ENCODE measurements around the gene UCP2.

The UCP2 gene

DNA sequence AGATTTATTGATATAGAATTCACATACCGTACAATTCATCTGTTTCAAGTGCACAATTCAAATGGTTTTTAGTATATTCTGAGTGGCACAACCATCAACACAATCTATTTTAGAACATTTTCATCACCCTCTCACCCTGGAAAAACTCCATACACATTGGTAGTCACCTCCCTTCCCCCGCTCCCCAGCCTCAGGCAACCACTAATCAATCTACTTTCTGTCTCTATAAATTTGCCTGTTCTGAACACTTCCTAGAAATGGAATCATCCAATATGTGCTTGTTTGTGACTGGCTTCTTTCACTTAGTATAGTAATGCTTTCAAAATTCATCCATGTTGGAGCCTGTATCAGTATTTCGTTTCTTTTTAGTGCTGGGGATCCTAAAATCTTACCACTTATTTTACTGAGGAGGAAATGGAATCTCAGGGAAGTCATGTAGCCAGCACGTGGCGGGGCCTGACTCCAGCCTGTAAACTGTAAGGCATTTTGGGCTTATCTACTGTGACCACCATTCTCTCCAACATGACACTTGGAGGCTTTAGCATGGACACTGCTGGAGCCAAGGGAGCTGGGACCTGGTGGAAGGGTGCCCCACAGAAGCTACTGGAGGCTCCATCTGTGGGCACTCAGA lies 27.1 kb upstream of the UCP2 start:
- DNase-seq, result no peak

DNA sequence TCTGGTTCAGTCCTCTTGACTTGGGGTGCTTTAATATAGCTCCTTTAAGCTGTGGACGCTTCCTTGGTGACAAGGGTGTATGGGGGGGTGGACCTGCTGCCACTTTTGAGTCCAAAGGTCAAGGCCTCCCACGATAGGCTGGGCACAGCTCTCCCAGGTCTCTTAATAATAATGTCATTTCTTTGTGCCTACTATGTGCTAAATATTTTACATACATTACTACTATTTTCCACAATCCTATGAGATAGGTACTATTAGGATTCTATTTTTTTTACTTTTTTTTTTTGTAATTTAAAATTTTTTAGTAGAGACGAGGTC lies 26.5 kb upstream of the UCP2 start:
- no peak for DNase-seq

DNA sequence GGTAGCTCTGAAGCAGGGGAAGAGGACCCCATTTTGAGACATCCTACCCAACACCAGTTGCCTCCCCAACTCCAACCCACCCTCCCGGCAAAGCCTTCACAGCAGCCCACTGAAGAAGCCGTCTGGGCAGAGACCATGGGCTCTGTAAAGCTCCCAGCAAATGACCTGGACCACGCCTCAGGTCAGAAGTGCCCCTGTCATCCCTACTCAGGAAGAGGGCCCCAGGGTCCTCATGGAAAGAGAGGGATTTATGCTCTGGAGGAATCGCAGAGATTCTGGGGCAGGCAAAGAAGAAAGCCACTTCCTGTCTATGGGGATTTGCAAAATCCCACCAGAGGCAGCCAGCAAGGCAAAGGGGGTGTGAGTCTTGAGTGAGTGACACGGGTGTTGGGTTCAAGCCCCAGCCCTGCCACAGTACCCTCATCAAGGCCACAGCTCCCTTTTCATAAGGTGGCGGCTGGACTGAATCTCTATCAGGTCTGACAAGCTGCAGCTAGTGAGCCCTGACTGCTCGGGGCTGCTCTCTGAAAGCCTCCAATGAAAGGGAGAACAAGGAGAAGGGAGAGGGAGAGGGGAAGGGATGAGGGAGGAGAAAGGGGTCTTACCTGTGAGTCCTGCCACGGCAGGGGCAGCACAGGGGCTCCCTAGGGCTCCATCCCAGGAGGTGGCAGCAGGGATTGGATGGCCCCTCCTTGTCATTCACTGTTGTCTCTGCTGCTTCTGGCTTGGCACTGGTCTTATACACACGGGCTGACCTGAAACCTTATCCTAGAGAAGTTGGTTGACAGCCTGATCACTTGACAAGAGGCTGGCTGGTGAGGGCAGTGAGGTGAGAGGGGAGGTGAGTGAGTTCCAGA lies 26.0 kb upstream of the UCP2 start, which contains the start of gene UCP3:
Gene UCP3 (minus strand): TSS at position 713 of the 857 bp plus-strand sequence. CDS start 2,043 bp downstream, outside the sequence.
- DNase-seq, result no peak

DNA sequence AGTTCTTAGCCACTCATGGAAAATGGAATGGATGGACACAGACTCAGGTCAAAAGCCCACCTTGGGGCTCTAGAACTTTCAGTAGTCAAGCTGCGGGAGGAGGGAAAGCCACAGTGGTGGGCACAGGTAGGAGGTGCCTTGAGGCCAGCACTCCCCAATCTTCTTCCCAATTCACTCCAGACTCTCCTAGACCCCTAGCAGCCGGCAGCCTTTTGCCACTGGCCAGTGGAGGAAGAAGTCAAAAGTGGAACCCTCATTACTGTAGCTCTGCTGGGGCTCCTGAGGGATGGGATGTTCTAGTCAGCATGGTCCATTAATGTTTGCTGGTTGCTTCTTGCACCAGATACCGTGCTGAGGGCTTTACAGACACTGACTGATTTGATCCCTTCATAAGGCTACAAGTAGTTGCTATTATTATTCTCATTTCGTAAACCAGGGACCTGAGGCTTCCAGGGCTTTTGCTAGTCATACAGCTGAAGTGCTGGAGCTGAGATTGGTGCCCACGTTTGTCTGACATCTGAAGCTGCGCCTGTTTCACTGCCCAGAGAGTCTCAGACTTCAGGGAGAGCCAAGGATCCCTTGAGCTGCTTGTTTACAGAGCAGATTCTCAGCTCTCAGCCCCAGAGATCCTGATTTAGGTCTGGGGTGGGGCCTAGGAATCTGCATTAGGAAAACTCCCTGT lies 25.2 kb upstream of the UCP2 start:
- no peak for DNase-seq

DNA sequence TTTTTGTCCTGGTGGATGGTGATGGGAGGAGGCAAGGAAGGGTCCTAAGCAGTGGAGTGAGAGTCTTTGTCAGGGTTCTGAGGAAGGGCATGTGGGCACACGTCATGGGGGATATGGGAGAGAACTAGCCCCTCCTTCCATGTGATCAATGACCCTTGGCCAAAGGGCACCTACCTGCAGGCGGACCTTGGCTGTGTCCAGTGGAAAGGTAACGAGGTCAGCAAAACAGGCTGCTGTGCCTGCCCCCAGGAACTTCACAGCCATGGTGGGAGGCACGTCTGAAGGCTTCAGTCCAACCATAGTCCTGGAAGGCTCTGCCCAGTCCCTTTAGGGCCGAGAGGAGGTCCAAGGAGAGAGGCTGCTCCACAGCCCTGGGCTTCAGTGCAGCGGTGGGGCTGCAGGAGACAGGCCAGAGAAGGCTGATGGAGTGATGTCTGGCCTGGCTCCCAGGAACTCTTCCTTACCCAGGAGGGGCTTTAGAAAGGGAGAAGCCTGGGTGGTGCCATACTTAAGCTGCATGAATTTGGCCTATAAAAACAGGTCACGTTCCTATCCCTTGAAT lies 24.2 kb upstream of the UCP2 start:
- DNase-seq, result no peak

DNA sequence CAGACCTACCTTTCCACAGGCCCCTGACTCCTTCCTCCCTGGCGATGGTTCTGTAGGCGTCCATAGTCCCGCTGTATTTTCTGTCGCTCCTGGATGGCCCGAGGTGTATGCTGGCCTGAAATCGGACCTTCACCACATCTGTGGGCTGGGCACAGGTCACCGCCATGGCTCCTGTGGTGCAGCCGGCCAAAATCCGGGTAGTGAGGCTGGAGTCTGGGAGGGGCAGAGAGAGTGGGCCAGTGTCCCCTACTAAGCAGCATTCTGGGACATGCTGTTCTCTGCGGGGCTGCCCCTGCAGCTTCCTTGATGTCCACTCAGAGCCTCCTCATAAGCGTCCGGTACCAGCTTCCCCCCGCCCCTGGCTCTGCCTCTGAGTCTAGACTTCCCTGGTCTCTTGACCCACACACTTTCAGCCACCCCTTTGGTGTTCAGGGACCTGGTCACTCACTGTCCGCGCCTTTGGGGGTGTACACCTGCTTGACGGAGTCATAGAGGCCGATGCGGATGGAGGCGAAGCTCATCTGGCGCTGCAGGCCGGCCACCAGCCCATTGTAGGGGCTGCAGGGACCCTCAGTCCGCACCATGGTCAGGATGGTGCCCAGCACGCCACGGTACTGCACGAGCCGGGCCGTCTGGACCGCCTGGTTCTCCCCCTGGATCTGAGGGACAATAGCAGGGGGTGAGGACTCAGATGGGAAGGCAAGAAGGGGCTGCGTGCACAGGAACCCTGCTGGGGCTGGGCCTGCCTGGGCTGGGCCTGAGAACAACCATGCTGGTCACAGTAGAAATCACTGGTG lies 23.3 kb upstream of the UCP2 start:
- no peak for DNase-seq

DNA sequence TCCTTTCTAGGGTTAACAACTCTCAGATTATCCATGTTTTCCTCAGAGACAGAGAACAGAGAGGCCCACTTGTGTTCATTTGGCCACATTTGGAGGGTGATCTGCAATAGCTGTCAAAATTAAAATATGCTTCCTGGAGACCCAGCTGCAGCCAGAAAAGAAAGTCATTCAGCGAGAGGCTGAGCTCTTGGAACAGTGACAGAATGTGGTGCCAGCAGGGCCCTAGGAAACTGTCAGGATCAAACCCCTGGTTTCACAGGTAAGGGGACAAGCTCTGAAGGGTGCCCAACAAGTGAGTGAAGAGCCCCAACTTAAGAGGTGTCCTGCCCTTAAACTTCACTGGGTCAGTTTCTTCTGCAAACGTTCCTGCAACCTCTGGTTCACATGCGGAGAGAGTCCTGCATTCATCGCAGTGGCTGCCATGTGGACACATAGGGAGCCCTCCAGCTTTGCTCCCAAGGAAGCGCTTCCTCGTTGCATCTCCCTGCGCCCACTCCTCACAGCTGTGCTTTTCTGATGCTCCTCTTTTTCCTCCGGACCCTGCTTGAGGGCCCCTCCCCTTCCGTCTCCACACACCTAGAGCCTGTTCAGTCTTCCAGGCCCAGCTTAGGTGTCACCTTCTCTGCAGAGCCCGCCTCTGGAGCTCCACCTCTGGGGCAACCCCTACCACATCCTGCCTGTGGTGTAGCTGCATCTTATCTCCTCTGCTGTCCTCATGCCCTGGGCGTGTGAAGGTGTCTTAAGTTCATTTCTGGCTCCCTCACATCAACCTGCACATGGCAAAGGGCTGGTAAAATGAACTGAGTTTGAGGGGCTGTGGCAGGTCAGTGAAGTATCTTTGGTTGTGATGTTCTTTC lies 22.3 kb upstream of the UCP2 start:
- no peak for DNase-seq

DNA sequence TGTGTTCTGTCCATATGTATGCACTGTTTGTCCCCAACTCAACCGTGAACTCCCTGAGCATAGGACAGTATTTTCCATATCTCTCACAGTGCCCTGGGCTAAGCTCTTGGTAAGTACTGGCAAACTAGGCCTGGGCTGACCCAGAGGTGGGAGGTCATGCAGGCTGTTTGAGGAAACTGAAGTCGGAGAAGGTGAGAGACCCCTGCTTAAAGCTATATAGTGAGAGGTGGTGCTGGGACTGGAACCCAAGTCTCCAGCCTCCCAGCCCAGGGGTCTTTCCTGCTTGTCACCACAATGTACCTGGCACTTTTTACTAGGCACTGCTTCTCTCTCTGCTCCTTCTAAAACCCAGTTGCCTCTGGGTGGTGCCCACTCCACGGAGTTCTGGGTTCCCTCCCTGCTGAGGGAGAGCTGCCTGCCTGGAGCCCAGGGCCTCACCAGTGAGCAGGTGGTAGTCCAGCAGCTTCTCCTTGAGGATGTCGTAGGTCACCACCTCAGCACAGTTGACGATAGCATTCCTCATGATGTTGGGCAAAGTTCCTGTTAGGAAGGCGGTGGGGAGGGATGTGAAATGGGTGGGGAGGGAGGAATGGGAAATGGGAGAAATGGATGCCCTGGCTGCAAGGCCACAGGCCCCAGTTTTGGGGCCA lies 21.5 kb upstream of the UCP2 start:
- DNase-seq, result no peak

DNA sequence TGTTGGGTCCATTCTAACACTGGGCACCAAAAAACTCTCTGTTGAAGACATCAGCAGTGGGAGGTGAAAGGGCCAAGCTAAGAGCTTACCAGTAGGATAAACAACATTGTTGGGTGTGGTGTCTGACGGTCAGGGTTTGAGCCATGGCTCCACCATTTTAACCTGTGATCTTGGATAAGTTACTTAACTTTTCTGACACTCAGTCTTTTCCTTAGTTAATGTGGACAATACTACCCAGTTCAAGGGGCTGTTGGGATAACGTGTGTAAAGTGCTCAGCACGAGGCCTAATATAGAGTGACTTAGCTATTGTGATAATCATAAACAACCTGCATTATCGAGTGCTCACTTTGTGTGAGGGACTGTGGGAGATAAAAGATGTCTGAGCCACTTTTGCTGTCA lies 20.2 kb upstream of the UCP2 start:
- DNase-seq, result no peak

DNA sequence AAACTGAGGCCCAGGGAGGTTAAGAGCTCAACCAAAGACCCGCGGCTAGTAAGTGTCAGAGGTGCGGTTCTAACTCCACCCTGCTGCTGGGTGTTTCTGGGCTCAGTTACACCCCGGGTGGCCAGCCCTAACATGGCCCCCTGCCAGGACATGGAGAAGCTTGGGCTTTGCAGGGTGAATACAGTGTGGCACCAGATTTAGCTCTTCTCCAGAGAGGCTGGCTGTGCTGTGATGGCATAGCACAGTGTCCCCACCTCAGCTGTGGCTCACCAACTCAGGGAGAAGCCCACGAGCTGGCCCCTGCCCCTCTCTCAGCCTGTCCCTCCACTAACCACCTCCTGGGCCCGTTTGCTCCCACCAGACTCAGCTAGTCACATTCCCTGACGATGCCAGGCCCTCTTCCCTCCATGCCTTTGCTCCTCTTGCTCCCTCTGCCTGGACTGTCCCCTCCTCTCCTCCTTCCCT lies 19.2 kb upstream of the UCP2 start:
- no peak for DNase-seq

DNA sequence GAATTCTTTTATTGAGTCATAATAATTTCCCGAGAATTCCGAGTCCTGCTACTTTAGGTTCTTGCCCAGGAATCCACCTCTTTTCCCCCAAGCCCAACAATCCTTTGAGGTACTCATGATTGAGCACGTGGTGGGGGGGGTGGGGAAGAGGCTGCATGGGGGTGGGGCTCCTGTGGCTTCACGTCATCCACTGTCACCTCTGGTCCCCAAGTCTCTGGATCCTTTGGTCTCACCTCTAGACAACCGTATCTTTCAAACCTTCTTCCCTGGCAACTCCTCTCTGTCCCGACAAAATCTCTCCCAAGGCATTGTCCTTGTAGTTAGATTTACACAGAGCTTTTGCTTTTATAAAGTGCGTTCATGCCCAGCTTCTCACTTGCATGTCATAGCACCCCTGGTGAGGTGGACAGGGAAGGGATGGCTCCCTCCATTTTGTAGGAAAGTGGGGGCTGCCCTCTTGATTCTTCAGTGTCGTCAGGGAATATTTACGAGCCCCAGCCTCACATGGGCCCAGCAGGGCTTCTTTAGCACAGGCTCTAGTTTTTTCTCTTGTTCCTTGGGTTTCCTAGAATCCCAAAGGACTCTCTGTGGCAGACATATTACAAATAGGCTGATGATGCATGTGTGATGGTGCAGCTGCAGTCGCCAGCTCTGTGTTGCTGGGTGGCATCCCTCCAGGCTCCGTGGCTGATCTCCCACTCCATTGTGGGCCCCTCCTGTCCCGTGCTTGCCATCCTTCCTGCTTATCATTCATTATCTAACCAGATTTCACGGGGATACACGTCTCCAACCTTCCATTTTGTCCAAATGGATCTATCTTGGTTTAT lies 17.9 kb upstream of the UCP2 start:
- no peak for DNase-seq

DNA sequence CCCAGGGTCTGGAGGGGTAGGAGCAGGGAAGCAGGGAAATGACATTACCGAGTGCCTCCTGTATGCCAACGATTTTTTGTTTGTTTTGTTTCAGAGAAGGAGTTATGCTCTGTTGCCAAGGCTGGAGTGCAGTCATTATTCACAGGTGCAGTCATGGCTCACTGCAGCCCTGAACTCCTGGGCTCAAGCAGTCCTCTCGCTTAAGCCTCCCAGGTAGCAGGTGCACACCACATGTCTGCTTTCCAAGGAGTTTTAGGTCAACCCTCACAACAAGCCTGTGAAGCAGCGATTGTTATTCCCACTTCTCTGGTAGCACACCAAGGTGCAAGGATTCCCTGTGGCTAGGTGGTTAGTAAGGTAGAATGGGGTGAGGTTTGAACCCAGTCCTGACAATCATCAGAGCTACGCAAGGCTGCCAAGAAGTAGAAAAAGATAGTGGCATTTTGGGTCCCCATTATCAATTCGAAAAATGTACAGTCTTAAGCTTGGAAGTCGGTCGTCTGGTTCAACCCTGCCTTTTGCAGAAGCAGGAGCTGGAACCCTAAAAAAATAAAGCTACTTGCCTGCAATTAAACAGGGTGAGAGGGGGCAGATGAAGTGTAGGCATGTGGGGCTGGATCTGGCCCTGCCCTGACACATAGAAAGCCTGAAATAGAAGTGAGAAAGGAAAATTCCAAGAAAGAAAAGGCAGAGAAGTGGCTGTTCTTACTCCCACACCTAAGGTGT lies 17.1 kb upstream of the UCP2 start:
- no peak for DNase-seq

DNA sequence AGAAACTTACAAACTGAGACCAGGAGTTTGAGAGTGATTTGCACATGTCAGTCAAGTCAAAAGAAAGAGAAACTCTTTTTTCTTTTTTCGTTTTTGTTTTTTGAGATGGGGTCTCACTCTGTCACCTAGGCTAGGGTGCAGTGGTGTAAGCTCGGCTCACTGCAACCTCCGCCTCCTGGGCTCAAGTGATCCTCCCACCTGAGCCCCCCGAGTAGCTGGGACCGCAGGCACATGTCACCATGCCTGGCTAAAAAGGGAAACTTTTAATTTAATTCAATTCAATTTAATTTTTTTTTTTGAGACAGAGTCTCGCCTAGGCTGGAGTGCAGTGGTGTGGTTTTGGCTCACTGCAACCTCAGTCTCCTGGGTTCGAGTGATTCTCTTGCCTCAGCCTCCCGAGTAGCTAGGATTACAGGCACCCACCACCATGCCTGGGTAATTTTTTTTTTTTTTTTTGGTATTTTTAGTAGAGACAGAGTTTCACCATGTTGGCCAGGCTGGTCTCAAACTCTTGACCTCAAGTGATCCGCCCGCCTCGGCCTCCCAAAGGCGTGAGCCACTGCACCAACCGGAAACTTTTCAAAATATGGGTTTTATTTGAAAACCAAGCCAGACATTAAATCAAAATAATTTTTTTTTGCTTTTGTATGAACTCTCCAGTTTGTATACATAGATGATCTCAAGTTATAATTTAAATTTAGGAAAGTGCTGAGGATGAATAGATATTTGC lies 16.4 kb upstream of the UCP2 start:
- no peak for DNase-seq

DNA sequence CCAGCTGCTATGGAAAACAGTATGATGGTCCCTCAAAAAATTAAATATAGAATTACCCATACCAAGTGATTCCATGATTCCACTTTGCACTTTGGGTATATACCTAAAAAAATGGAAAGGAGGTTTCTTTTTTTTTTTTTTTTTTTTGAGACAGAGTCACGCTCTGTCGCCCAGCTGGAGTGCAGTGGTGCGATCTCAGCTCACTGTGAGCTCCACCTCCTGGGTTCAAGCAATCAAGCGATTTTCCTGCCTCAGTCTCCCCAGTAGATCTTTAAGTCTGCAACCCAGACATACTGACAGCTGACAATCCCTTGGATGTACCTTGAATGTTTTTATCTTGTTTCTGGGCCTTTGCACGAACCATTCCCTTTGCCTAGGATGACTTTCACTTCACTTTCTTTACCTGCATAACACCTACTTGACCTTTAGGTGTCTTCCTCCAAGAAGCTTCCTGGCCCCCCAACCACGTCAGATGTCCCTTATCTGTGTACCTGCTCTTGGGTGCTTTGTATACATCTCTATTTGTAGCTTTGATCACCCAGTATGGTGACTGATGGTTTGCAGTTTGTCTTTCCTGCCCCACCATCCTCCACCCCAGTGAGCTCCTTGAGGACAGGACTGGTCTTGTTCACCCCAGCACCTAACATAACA lies 14.6 kb upstream of the UCP2 start:
- no peak for DNase-seq

DNA sequence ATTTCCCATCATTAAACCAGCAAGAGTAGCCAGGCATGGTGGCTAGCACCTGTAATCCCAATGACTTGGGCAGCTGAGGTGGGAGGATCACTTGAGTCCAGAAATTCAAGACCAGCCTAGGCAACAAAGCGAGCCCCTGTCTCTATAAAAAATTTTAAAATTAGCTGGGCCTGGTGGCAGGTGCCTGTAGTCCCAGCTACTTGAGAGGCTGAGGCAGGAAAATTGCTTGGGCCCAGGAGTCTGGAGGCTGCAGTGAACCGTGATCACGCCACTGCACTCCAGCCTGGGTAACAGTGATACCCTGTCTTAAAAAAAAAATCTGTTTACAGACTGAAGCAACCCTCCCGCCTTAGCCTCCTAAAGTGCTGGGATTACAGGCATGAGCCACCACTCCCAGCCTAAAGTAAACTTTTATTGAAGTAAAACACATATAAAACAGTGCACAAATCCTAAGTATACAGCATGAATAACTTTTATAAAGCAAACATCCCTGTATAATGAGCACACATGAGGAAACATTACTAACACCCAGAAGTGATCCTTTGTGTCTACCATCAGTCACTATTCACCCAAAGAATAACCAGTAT lies 13.6 kb upstream of the UCP2 start:
- DNase-seq, result no peak

DNA sequence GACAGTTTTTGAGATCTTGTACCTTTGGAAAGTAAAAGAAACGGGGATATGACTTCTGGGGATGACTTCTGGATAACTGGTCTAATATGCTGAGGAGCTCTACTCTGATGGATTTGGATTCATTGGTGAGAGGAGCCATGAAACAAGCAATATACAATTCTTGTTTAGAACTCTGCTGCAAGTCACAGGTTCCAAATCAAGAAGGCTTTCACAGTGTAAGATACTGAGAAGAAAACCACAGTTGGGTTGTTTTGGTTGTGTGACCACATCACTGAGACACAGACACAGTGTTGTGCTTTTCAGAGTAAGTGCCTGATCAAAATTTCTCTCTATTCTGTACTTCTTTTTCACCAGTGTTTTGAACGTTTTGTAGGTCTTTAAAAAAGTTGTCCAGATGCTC lies 13.1 kb upstream of the UCP2 start:
- DNase-seq, result no peak

DNA sequence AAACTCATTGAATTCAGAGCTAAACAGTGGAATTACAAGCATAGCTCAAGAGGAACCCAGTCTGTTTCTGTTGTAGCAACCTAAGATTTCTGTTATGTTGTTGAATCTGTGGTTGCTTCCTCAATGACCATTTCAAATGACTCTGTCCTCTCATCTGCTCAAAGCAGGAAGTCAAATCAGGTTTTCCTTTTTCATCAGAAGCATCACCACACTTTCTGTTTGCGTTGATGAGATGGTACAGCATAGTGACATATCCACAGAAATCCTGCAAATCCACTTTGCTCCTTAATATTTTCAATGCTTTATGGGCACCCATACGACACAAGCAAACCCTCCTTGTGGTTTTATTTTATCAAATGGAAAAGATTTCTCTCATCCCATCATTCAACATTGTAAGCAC lies 12.6 kb upstream of the UCP2 start:
- DNase-seq, result peak; percentile 52 to 84 (median 73)

DNA sequence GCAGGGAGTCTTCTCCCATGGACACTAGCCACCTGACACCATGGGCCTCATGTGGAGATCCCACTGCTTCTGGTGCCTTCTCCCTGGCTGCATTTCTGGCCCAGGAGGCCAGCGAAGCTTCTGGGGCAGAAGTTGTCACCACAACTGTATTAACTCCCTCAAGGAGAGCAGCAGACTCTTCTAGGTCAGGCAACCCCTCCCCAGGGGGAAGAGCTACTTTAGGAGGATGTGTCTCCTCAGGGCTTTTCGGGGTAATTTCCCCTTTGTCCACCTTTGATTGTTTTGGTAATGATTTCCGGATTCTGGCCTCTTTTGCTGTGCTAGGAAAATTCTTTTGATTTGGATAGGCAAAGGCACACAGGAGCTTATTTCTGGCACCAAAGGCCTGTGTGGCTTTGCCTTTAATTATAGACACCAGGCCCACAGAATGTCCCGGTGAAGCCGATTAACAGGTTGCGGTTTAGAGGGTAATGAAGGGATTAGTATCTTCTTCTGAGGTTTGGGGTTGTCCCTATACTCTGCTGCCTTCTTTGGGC lies 8.9 kb upstream of the UCP2 start:
- DNase-seq, result no peak

Measured in suppressor macrophage treated with lipopolysaccharide for 1 hour (primary cell).